HepG2 (cell line): ENCODE results near the gene FRRS1. TPM values are rescaled to one million over a fixed set of nuclear protein-coding genes. Genes with fewer than 3 reads are reported as not detected.
A peak's percentile ranks its signal among the peaks of the same experiment; 100 is the strongest.

ENCODE experiments used
- ATF7-NPFF ChIP-seq: sonication (generic); formaldehyde crosslinking; IDR thresholded peaks from 2 replicates; pipeline ENCODE4 v1.8.1; 2023; ENCODE audit warnings: mild to moderate bottlenecking, low read depth, missing genetic modification reagents, moderate library complexity
- CEBPB ChIP-seq: IDR thresholded peaks from 2 replicates; pipeline ENCODE4 v1.6.1; 2011; ENCODE audit warnings: low read depth, low read length, improper control_type of control experiment, borderline replicate concordance
- EP300 ChIP-seq, 3 experiments: sonication (generic) in 1 of 3; formaldehyde crosslinking in 1 of 3; IDR thresholded peaks; 2 replicates each; pipeline versions ENCODE4 v1.5.1 to v1.6.1; 2011 to 2020; ENCODE audit warnings: low read depth in 2 of 3, low read length in 2 of 3, borderline replicate concordance in 1 of 3, improper control_type of control experiment in 1 of 3, mild to moderate bottlenecking in 1 of 3, missing genetic modification reagents in 1 of 3, moderate library complexity in 1 of 3
- FLYWCH1 ChIP-seq: sonication (generic); formaldehyde crosslinking; IDR thresholded peaks from 2 replicates; pipeline ENCODE4 v1.8.1; 2023; ENCODE audit warnings: mild to moderate bottlenecking, missing genetic modification reagents
- GFI1 ChIP-seq: sonication (generic); formaldehyde crosslinking; IDR thresholded peaks from 2 replicates; pipeline ENCODE4 v1.5.0; 2020; ENCODE audit warnings: missing genetic modification reagents, mild to moderate bottlenecking, borderline replicate concordance
- ISL2 ChIP-seq: sonication (generic); formaldehyde crosslinking; IDR thresholded peaks from 2 replicates; pipeline ENCODE4 v1.5.0; 2020; ENCODE audit warnings: missing genetic modification reagents
- MATR3 ChIP-seq: sonication (generic); formaldehyde crosslinking; IDR thresholded peaks from 2 replicates; pipeline ENCODE4 v1.4.0; 2020; ENCODE audit warnings: missing genetic modification reagents
- PAWR ChIP-seq: sonication (generic); formaldehyde crosslinking; IDR thresholded peaks from 2 replicates; pipeline ENCODE4 v1.4.0; 2020; ENCODE audit warnings: missing genetic modification reagents, mild to moderate bottlenecking, borderline replicate concordance
- PRPF4 ChIP-seq: fragments of 200-400 bp; formaldehyde crosslinking; IDR thresholded peaks from 2 replicates; pipeline ENCODE4 v1.6.1; 2016; ENCODE audit warnings: low read length, low read depth; ENCODE audit not compliant: poor library complexity, severe bottlenecking
- SNAPC2 ChIP-seq: sonication (generic); formaldehyde crosslinking; IDR thresholded peaks from 2 replicates; pipeline ENCODE4 v1.8.1; 2022; ENCODE audit warnings: mild to moderate bottlenecking, missing genetic modification reagents
- TAF1 ChIP-seq: sonication (generic); formaldehyde crosslinking; IDR thresholded peaks from 2 replicates; pipeline ENCODE4 v1.4.0; 2020; ENCODE audit warnings: missing genetic modification reagents
- ZC3H4 ChIP-seq: sonication (generic); formaldehyde crosslinking; IDR thresholded peaks from 2 replicates; pipeline ENCODE4 v1.4.0; 2020; ENCODE audit warnings: missing genetic modification reagents, borderline replicate concordance
- ZEB1 ChIP-seq: IDR thresholded peaks from 2 replicates; pipeline ENCODE4 v1.6.1; 2012; ENCODE audit warnings: mild to moderate bottlenecking, low read depth, inconsistent platforms; ENCODE audit not compliant: insufficient replicate concordance
- ZFP1 ChIP-seq: IDR thresholded peaks from 2 replicates; pipeline ENCODE4 v1.6.1; 2016
- ZNF564 ChIP-seq: sonication (generic); formaldehyde crosslinking; IDR thresholded peaks from 2 replicates; pipeline ENCODE4 v1.8.1; 2023; ENCODE audit warnings: mild to moderate bottlenecking, missing genetic modification reagents
- ZNF572 ChIP-seq: sonication (generic); formaldehyde crosslinking; IDR thresholded peaks from 2 replicates; pipeline ENCODE4 v1.5.1; 2020; ENCODE audit warnings: mild to moderate bottlenecking, missing genetic modification reagents
- polyA plus RNA-seq, 8 experiments: library from polyadenylated mRNA; depleted of rRNA in 3 of 8; stranded (reverse) in 7 of 8; unstranded in 1 of 8; fragments of >200 nt; fragmentation: Illumina TruSeq in 4 of 8; extraction: Trizol in 4 of 8; gene quantifications; 2 replicates each; pipeline versions ENCODE4 v1.2.1 to v1.2.3, GENCODE V29; 2011 to 2016; ENCODE audit warnings: low read depth in 4 of 8, missing spikeins in 1 of 8, mixed read lengths in 1 of 8; ENCODE audit not compliant: insufficient read depth in 1 of 8
- total RNA-seq, 5 experiments: library from RNA; depleted of rRNA; stranded (reverse); fragments of >200 nt; fragmentation: Illumina TruSeq; extraction: Trizol; gene quantifications; 2 replicates each; pipeline ENCODE4 v1.2.3, GENCODE V29; 2016; ENCODE audit warnings: low read depth in 1 of 5
- TF ChIP-seq, protein P1 (sequence below): sonication (generic); formaldehyde crosslinking; IDR thresholded peaks from 2 replicates; pipeline ENCODE4 v1.8.0; 2022; ENCODE audit warnings: mild to moderate bottlenecking, missing genetic modification reagents; ENCODE audit not compliant: insufficient replicate concordance
- TF ChIP-seq, protein P2 (sequence below): IDR thresholded peaks from 2 replicates; pipeline ENCODE4 v1.6.1; 2016; ENCODE audit warnings: control low read depth
- TF ChIP-seq, protein P3 (sequence below): sonication (generic); formaldehyde crosslinking; IDR thresholded peaks from 2 replicates; pipeline ENCODE4 v1.4.0; 2020; ENCODE audit warnings: missing genetic modification reagents, borderline replicate concordance
- TF ChIP-seq, protein P4 (sequence below): sonication (generic); formaldehyde crosslinking; IDR thresholded peaks from 2 replicates; pipeline ENCODE4 v1.4.0; 2020; ENCODE audit warnings: missing genetic modification reagents
- TF ChIP-seq, protein P5 (sequence below): sonication (generic); formaldehyde crosslinking; IDR thresholded peaks from 2 replicates; pipeline ENCODE4 v1.4.0; 2020; ENCODE audit warnings: missing genetic modification reagents

The FRRS1 gene
- total and polyA plus RNA-seq, 2 of the 13 experiments (the other 11 are each of a cell fraction or from before 2014, with no cell fraction given), result 22.6 to 23.4 TPM

DNA sequence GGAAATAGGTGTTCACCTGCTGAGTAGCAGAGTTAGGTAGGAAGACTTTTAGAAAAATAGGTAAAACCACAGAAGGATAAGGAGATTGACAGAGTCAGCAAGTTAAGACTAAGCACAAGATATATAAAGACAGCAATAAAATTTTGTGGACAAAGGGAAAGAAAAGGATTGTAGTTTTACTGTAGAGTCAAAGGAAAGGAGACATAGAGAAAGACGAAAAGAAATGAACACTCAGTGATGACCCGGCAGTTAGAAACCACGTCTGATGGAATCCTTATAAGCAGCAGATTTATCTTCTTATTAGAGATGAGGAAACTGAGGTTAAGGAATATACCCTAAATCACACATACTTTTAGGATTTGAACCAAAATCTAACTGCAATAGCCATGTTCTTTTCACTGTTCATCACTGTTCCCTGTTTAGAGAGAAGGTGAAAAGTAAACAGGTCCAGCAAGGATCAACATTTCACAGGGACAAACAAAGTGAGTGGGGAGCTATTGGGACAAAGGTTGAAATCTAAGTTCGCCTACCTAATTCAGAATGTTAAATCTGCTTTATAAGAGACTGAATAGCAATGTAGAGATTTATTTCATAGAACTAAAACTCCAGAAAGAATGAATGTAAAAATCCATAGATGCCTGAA lies 6.8 kb downstream of the FRRS1 start (continued):
- TF ChIP-seq PAWR (CRISPR knock-in tag) (no peak), ZEB1 (no peak), EP300 (IDR thresholded peaks at IDR 0.05; ENCODE audit: low read depth in 2 of 2, low read length in 2 of 2) (peak in 1 of 2 experiments; percentile 64; a peak in 2 of 4 replicates), EP300 (CRISPR knock-in tag; IDR thresholded peaks at IDR 0.05; ENCODE audit: borderline replicate concordance) (no peak), ISL2 (CRISPR knock-in tag) (no peak), ZC3H4 (CRISPR knock-in tag) (no peak), ZNF564 (CRISPR knock-in tag) (0 out of 2 replicates have a peak, but pooled peaks have one; percentile 5), SNAPC2 (CRISPR knock-in tag) (no peak), MATR3 (CRISPR knock-in tag) (no peak), TAF1 (CRISPR knock-in tag) (no peak), ZNF572 (CRISPR knock-in tag) (no peak), GFI1 (CRISPR knock-in tag) (peak; percentile 42; the same call in 1 of the 2 replicates), ZFP1 (CRISPR knock-in tag) (no peak), ATF7-NPFF (CRISPR knock-in tag) (no peak), FLYWCH1 (CRISPR knock-in tag) (no peak), PRPF4 (no peak), CEBPB (no peak)
- TF ChIP-seq, protein P1, sequence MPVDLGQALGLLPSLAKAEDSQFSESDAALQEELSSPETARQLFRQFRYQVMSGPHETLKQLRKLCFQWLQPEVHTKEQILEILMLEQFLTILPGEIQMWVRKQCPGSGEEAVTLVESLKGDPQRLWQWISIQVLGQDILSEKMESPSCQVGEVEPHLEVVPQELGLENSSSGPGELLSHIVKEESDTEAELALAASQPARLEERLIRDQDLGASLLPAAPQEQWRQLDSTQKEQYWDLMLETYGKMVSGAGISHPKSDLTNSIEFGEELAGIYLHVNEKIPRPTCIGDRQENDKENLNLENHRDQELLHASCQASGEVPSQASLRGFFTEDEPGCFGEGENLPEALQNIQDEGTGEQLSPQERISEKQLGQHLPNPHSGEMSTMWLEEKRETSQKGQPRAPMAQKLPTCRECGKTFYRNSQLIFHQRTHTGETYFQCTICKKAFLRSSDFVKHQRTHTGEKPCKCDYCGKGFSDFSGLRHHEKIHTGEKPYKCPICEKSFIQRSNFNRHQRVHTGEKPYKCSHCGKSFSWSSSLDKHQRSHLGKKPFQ, result no peak
- TF ChIP-seq, protein P2, sequence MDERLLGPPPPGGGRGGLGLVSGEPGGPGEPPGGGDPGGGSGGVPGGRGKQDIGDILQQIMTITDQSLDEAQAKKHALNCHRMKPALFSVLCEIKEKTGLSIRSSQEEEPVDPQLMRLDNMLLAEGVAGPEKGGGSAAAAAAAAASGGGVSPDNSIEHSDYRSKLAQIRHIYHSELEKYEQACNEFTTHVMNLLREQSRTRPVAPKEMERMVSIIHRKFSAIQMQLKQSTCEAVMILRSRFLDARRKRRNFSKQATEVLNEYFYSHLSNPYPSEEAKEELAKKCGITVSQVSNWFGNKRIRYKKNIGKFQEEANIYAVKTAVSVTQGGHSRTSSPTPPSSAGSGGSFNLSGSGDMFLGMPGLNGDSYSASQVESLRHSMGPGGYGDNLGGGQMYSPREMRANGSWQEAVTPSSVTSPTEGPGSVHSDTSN (CRISPR knock-in tag), result no peak
- TF ChIP-seq, protein P3, sequence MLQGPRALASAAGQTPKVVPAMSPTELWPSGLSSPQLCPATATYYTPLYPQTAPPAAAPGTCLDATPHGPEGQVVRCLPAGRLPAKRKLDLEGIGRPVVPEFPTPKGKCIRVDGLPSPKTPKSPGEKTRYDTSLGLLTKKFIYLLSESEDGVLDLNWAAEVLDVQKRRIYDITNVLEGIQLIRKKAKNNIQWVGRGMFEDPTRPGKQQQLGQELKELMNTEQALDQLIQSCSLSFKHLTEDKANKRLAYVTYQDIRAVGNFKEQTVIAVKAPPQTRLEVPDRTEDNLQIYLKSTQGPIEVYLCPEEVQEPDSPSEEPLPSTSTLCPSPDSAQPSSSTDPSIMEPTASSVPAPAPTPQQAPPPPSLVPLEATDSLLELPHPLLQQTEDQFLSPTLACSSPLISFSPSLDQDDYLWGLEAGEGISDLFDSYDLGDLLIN (CRISPR knock-in tag), result no peak
- TF ChIP-seq, protein P4, sequence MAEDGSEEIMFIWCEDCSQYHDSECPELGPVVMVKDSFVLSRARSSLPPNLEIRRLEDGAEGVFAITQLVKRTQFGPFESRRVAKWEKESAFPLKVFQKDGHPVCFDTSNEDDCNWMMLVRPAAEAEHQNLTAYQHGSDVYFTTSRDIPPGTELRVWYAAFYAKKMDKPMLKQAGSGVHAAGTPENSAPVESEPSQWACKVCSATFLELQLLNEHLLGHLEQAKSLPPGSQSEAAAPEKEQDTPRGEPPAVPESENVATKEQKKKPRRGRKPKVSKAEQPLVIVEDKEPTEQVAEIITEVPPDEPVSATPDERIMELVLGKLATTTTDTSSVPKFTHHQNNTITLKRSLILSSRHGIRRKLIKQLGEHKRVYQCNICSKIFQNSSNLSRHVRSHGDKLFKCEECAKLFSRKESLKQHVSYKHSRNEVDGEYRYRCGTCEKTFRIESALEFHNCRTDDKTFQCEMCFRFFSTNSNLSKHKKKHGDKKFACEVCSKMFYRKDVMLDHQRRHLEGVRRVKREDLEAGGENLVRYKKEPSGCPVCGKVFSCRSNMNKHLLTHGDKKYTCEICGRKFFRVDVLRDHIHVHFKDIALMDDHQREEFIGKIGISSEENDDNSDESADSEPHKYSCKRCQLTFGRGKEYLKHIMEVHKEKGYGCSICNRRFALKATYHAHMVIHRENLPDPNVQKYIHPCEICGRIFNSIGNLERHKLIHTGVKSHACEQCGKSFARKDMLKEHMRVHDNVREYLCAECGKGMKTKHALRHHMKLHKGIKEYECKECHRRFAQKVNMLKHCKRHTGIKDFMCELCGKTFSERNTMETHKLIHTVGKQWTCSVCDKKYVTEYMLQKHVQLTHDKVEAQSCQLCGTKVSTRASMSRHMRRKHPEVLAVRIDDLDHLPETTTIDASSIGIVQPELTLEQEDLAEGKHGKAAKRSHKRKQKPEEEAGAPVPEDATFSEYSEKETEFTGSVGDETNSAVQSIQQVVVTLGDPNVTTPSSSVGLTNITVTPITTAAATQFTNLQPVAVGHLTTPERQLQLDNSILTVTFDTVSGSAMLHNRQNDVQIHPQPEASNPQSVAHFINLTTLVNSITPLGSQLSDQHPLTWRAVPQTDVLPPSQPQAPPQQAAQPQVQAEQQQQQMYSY (CRISPR knock-in tag), result no peak
- TF ChIP-seq, protein P5, sequence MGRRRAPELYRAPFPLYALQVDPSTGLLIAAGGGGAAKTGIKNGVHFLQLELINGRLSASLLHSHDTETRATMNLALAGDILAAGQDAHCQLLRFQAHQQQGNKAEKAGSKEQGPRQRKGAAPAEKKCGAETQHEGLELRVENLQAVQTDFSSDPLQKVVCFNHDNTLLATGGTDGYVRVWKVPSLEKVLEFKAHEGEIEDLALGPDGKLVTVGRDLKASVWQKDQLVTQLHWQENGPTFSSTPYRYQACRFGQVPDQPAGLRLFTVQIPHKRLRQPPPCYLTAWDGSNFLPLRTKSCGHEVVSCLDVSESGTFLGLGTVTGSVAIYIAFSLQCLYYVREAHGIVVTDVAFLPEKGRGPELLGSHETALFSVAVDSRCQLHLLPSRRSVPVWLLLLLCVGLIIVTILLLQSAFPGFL (CRISPR knock-in tag), result no peak
